Choroid plexus epithelial cell (primary cell): ENCODE measurements around the gene DLX2.

ENCODE experiments used
- DNase-seq: peaks from one replicate; pipeline ENCODE4 v3.0.0-alpha.2; 2010; ENCODE audit warnings: low read depth
- H3K4me3 ChIP-seq: 2 replicates; pipeline ENCODE4 v1.5.1; 2011; ENCODE audit warnings: low read depth, mild to moderate bottlenecking, control low read depth, low read length, moderate library complexity
- TF ChIP-seq, protein P1 (sequence below): conservative IDR thresholded peaks from 2 replicates; pipeline ENCODE4 v1.5.1; 2011; ENCODE audit warnings: low read depth, mild to moderate bottlenecking, control low read depth, inconsistent platforms, low read length, moderate library complexity

DLX2 gene

DNA sequence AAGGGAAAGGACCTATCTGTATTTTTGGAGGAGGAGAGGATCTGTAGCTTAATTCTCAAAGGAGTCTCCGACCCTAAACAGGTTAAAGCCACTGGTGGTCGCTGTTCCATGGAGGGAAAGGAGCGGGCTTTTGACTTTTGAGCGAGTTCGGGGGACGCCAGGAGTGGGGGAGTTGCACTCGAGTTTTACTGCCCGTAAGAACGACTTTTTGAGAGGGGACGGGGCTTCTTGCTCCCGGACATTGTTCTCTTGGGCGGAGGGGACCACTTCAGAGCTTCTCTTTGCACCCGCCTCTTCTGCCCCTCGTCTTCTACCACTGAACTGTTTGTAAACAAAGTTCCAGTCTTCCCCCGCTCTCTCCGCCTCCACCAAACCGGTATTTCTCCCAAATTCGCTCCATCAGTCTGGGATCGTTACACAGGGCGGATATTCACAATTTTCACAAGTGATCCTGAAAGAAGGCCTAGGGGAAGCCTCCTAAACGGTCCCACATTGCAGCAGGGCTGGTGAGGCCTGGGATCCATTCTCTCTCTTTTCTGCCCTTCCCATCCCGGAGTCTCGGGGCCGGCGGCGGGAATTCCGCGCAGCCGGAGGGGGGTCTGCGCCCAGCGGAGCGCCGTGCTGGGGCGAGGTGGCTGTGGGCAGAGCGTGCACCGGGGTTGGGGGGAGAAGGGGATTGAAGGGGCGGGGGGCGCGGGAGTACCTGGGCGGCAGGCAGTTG, 6.6 kb downstream of the DLX2 start:
- H3K4me3 ChIP-seq: peak overlapping the region; percentile 53
- TF ChIP-seq, protein P1, sequence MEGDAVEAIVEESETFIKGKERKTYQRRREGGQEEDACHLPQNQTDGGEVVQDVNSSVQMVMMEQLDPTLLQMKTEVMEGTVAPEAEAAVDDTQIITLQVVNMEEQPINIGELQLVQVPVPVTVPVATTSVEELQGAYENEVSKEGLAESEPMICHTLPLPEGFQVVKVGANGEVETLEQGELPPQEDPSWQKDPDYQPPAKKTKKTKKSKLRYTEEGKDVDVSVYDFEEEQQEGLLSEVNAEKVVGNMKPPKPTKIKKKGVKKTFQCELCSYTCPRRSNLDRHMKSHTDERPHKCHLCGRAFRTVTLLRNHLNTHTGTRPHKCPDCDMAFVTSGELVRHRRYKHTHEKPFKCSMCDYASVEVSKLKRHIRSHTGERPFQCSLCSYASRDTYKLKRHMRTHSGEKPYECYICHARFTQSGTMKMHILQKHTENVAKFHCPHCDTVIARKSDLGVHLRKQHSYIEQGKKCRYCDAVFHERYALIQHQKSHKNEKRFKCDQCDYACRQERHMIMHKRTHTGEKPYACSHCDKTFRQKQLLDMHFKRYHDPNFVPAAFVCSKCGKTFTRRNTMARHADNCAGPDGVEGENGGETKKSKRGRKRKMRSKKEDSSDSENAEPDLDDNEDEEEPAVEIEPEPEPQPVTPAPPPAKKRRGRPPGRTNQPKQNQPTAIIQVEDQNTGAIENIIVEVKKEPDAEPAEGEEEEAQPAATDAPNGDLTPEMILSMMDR: peak; percentile 40
- no peak for DNase-seq

GRCh38 chr2:172095146-172095904, 7.4 kb downstream of the DLX2 start:
- DNase-seq: peak; percentile 82
- H3K4me3 ChIP-seq: peak overlapping the region; percentile 53
- TF ChIP-seq, protein P1: no peak

DNA sequence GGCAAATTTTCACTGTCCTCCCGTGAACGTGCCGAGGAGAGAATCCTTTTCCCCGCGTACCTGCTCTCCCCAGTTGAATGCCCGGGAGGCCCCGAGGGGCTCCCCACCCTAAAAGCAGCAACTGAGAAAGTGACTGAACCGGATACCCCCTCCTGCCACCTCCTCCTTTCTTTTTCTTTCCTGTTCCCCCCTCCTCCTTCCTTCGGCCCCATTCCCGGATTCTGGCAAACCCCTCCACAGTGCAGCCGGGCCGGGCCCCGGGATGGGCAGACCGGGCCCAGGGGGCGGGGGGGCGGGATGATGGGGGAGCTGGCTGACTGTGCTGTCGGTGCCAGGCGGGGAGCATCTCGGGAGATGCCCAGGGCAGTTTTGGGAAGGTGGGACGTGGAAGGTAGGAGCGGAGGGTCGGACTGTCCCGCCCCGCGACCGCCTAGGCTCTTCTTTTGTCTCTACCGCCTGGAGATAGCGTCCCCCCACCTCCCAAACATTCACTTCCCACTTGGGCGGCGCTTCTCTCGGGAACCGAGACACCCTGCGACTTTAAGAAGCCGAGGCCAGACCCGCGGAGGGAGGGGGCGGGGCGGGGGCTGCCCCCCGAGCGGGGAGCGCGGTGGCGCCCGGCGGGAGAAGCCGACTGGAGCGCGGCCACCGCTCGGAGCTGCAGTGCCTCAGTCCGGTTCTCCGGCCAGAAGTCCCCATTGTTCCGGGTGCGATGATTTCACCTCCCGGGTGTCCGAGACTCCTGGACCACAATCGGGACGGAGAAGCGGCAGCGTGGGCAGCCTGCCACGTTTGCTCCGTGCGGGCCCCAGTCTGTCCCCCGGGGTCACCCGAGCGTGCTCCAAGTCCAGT, 8.2 kb downstream of the DLX2 start:
- peak overlapping the region; percentile 53 for H3K4me3 ChIP-seq
- no peak for DNase-seq
- TF ChIP-seq, protein P1: no peak

GRCh38 chr2:172093416-172094293, 9.0 kb downstream of the DLX2 start:
- no peak for DNase-seq
- TF ChIP-seq, protein P1: no peak
- H3K4me3 ChIP-seq: no peak overlapping the region

GRCh38 chr2:172092716-172093415, 9.8 kb downstream of the DLX2 start:
- TF ChIP-seq, protein P1: no peak
- no peak for DNase-seq
- H3K4me3 ChIP-seq: no peak overlapping the region
